K562 (cell line): ENCODE data around the gene EBNA1BP2. TPM values are rescaled to one million over a fixed set of nuclear protein-coding genes. Genes with fewer than 3 reads are reported as not detected.

ENCODE experiments used
- ATAC-seq: fragments of 200-7000 bp; cut with Tn5 transposase; 3 replicates; pipeline ENCODE4 v1.9.1; 2020; ENCODE audit warnings: moderate library complexity
- BruUV-seq: library from RNA; stranded (reverse); fragments of 400-500 nt; replicated peaks from 2 replicates; lab custom pipeline; 2021; lab: Mats Ljungman, UMichigan
- CTCF ChIA-PET: fragments of 300-600 bp; formaldehyde crosslinking; extraction: SDS; loops from one replicate; lab custom pipeline; 2021; ENCODE audit warnings: low intra/inter-chr PET ratio; lab: Yijun Ruan, JAX
- POLR2A ChIA-PET: fragments of 300-600, 350-650 bp; sonication (Branson Sonifier 250); formaldehyde crosslinking; extraction: SDS; loops from one replicate; lab custom pipeline; 2021; ENCODE audit warnings: antibody characterized with exemption, inconsistent platforms; lab: Yijun Ruan, JAX
- DNase-seq, 4 experiments: peaks; one replicate each; pipeline versions ENCODE4 v3.0.0 to v3.0.0-alpha.2; 2011 to 2018; ENCODE audit warnings: low spot score in 3 of 4, mixed read lengths in 3 of 4; ENCODE audit errors: extremely low read depth in 1 of 4
- FAIRE-seq: peaks from 2 replicates; lab custom pipeline; 2011; peaks lifted over from hg19 to GRCh38; lab: Jason Lieb, UNC
- H2AFZ ChIP-seq: 2 replicates; pipeline ENCODE4 v1.6.0; 2011; ENCODE audit warnings: low read depth, low read length, control low read depth, inconsistent platforms
- H3K27ac ChIP-seq: fragments of 200-600 bp; 3 replicates; pipeline ENCODE4 v1.8.0; 2011; ENCODE audit warnings: low read depth, mild to moderate bottlenecking, control low read depth, inconsistent platforms, low read length, moderate library complexity, mixed read lengths; ENCODE audit errors: extremely low read depth
- H3K27me3 ChIP-seq, 2 experiments: fragments of 300-600 bp in 1 of 2; 2 replicates in 1 of 2; 3 replicates in 1 of 2; pipeline versions ENCODE4 v1.6.0 to v1.8.0; 2011; ENCODE audit warnings: inconsistent platforms in 2 of 2, low read length in 2 of 2, mild to moderate bottlenecking in 1 of 2, mixed read lengths in 1 of 2, moderate library complexity in 1 of 2; ENCODE audit not compliant: control insufficient read depth in 2 of 2, insufficient read depth in 2 of 2
- H3K36me3 ChIP-seq: fragments of 300-600 bp; 3 replicates; pipeline ENCODE4 v1.8.0; 2011; ENCODE audit warnings: mild to moderate bottlenecking, low read length, inconsistent platforms; ENCODE audit not compliant: control insufficient read depth, insufficient read depth
- H3K4me1 ChIP-seq, 2 experiments: fragments of 200-600 bp in 1 of 2; replicated peaks in 1 of 2; 2 replicates in 1 of 2; 3 replicates in 1 of 2; pipeline versions ENCODE4 v1.5.1 to v1.8.0; 2011; ENCODE audit warnings: inconsistent platforms in 2 of 2, low read length in 2 of 2, mild to moderate bottlenecking in 1 of 2, mixed read lengths in 1 of 2, moderate library complexity in 1 of 2; ENCODE audit not compliant: control insufficient read depth in 2 of 2, insufficient read depth in 2 of 2
- H3K4me2 ChIP-seq: 2 replicates; pipeline ENCODE4 v1.6.1; 2011; ENCODE audit warnings: low read length, control low read depth, inconsistent platforms, mixed read lengths; ENCODE audit not compliant: insufficient read depth
- H3K4me3 ChIP-seq: fragments of 200-600 bp; sonication (generic), shearing (Covaris generic); 2 replicates; pipeline ENCODE4 v1.5.1; 2016; ENCODE audit warnings: control low read depth, inconsistent platforms
- H3K79me2 ChIP-seq: fragments of 200-600 bp; 3 replicates; pipeline ENCODE4 v1.8.0; 2011; ENCODE audit warnings: low read length, inconsistent platforms; ENCODE audit not compliant: control insufficient read depth, insufficient read depth
- H3K9ac ChIP-seq, 2 experiments: 2 replicates each; pipeline versions ENCODE4 v1.6.0 to v1.6.1; 2011; ENCODE audit warnings: low read depth in 2 of 2, low read length in 2 of 2, control low read depth in 1 of 2, inconsistent platforms in 1 of 2, mild to moderate bottlenecking in 1 of 2, mixed read lengths in 1 of 2; ENCODE audit not compliant: insufficient read depth in 1 of 2
- H3K9me1 ChIP-seq: one replicate; pipeline ENCODE4 v1.6.0; 2011; ENCODE audit warnings: inconsistent platforms, mild to moderate bottlenecking, low read length, moderate library complexity; ENCODE audit not compliant: control insufficient read depth, insufficient read depth
- H3K9me3 ChIP-seq: replicated peaks from 2 replicates; pipeline ENCODE4 v1.5.1; 2011; ENCODE audit warnings: low read depth, low read length, inconsistent platforms; ENCODE audit not compliant: control insufficient read depth, insufficient read depth
- H4K20me1 ChIP-seq: replicated peaks from 2 replicates; pipeline ENCODE4 v1.6.1; 2011; ENCODE audit warnings: low read length, inconsistent platforms, mixed read lengths; ENCODE audit not compliant: control insufficient read depth, insufficient read depth
- ARNT ChIP-seq, 2 experiments: fragments of 450-650 bp; IDR thresholded peaks; 2 replicates each; pipeline ENCODE4 v1.6.1; 2016; ENCODE audit warnings: mild to moderate bottlenecking in 1 of 2
- FOXA3 ChIP-seq, 2 experiments: fragments of 450-650 bp in 1 of 2; sonication (generic) in 1 of 2; formaldehyde crosslinking; IDR thresholded peaks in 1 of 2; conservative IDR thresholded peaks in 1 of 2; 2 replicates each; pipeline versions ENCODE4 v1.4.0 to v1.8.0; 2020 to 2022; ENCODE audit warnings: mild to moderate bottlenecking in 2 of 2, missing genetic modification reagents in 1 of 2
- JUN ChIP-seq, 2 experiments: sonication (generic) in 1 of 2; formaldehyde crosslinking in 1 of 2; IDR thresholded peaks; 2 replicates each; pipeline versions ENCODE4 v1.6.1 to v1.8.0; 2012 to 2022; ENCODE audit warnings: borderline replicate concordance in 2 of 2, mild to moderate bottlenecking in 2 of 2, improper control_type of control experiment in 1 of 2, low read depth in 1 of 2, low read length in 1 of 2, missing genetic modification reagents in 1 of 2
- NFATC3 ChIP-seq: fragments of 450-650 bp; IDR thresholded peaks from 2 replicates; pipeline ENCODE4 v1.6.1; 2017; ENCODE audit warnings: mild to moderate bottlenecking
- NR1H2 ChIP-seq: sonication (generic); formaldehyde crosslinking; IDR thresholded peaks from 2 replicates; pipeline ENCODE4 v1.4.0; 2020; ENCODE audit warnings: mild to moderate bottlenecking, missing genetic modification reagents
- PHF20 ChIP-seq: fragments of 450-650 bp; IDR thresholded peaks from 2 replicates; pipeline ENCODE4 v1.6.1; 2018; ENCODE audit not compliant: partially characterized antibody
- SPI1 ChIP-seq: IDR thresholded peaks from 2 replicates; pipeline ENCODE4 v1.6.1; 2011; ENCODE audit warnings: low read depth, low read length, control low read depth, borderline replicate concordance
- SRF ChIP-seq, 2 experiments: fragments of 250-450, 450-650 bp in 1 of 2; sonication (Bioruptor Pico) in 1 of 2; sonication (generic) in 1 of 2; formaldehyde crosslinking; IDR thresholded peaks; 2 replicates each; pipeline versions ENCODE4 v1.5.0 to v1.5.1; 2020 to 2022; ENCODE audit warnings: mild to moderate bottlenecking in 1 of 2, missing genetic modification reagents in 1 of 2
- VEZF1 ChIP-seq: fragments of 200-800 bp; sonication (Bioruptor generic); IDR thresholded peaks from 2 replicates; pipeline ENCODE4 v1.6.1; 2017; ENCODE audit warnings: missing genetic modification characterization, missing compliant biosample characterization
- ZBTB8A ChIP-seq: fragments of 450-650 bp; IDR thresholded peaks from 2 replicates; pipeline ENCODE4 v1.6.1; 2018; ENCODE audit warnings: mild to moderate bottlenecking, moderate library complexity; ENCODE audit not compliant: partially characterized antibody
- WGBS: fragments of 100-300 bp; shearing (Covaris generic); methylation state at CpG from one replicate; pipeline ENCODE4 v1.1.6; 2016; ENCODE audit warnings: low coverage, mixed read lengths; ENCODE audit not compliant: insufficient coverage; ENCODE audit errors: missing lambda C conversion rate; 5-methylcytosine and 5-hydroxymethylcytosine counted together
- in situ Hi-C: fragments of 300-500 bp; cut with MboI; formaldehyde crosslinking; loops from 4 replicates; pipeline ENCODE4 v1.15.0; 2018; ENCODE audit warnings: inconsistent platforms, mixed read lengths
- intact Hi-C: fragments of 100-400 bp; cut with micrococcal nuclease; formaldehyde crosslinking; loops from 2 replicates; pipeline ENCODE4 v1.14.2; 2022
- polyA plus RNA-seq, 8 experiments: library from polyadenylated mRNA; depleted of rRNA in 4 of 8; stranded (reverse) in 5 of 8; unstranded in 3 of 8; fragments of >200 nt; fragmentation: Nextera tagmentation in 2 of 8; fragmentation: Illumina TruSeq in 1 of 8; extraction: Ambion mirVana in 2 of 8; extraction: Trizol in 1 of 8; gene quantifications; 2 replicates each; pipeline versions ENCODE4 v1.2.1 to v1.2.3, GENCODE V29; 2011 to 2014; ENCODE audit warnings: inconsistent platforms in 1 of 8, missing spikeins in 1 of 8
- total RNA-seq, 7 experiments: library from RNA; depleted of rRNA in 6 of 7; stranded (reverse); fragments of >200 nt in 6 of 7; fragmentation: Illumina TruSeq in 2 of 7; extraction: Trizol in 2 of 7; gene quantifications; 2 replicates each; pipeline versions ENCODE4 v1.2.1 to v1.2.3, GENCODE V29; 2011 to 2021; ENCODE audit warnings: low replicate concordance in 1 of 7
- TF ChIP-seq, protein P1 (sequence below): fragments of 450-650 bp; IDR thresholded peaks from 2 replicates; pipeline ENCODE4 v1.6.1; 2014; ENCODE audit warnings: low read depth, mild to moderate bottlenecking, moderate library complexity, borderline replicate concordance
- TF ChIP-seq, protein P2 (sequence below), 2 experiments: fragments of 450-650 bp; IDR thresholded peaks; 2 replicates each; pipeline ENCODE4 v1.6.1; 2016
- TF ChIP-seq, protein P3 (sequence below): sonication (generic); formaldehyde crosslinking; IDR thresholded peaks from 2 replicates; pipeline ENCODE4 v1.8.1; 2022; ENCODE audit warnings: missing genetic modification reagents

EBNA1BP2 gene
- total and polyA plus RNA-seq, 9 of the 15 experiments (the other 6 are each of a cell fraction or from before 2014, with no cell fraction given), result 95.2 to 349 (median 249) TPM

- no peak for TF ChIP-seq NFATC3
- TF ChIP-seq, all 486 proteins: peak for 0
Observed at GRCh38 chr1:43174873-43175272, 2.8 kb upstream of the EBNA1BP2 start (continued).

DNA sequence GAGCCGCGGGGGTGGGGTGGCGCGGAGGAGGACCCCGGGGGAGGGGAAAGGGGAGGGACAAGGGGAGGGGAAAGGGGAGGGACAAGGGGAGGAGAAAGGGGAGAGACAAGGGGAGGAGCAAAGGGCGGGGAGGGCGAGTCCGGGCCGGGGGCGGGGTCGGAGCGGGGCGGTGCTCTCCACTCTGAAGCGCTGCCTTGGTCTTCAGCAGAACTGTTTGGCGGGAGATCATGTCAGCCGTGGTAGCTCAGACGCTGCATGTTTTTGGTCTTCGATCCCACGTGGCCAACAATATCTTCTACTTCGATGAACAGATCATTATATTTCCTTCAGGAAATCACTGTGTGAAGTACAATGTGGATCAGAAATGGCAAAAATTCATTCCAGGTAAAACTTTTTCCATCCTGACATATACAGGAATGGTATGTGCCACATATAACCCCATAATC, 460 bp upstream of the EBNA1BP2 start:
- in situ Hi-C loops, result no loop called here
- no peak for FAIRE-seq
- DNase-seq, result peak; percentile 91 to 98 (median 98)
- H3K27ac ChIP-seq, result no peak overlapping the region; the same call in 2 of the 3 replicates
- peak overlapping the region; percentile 84 to 97; a peak in 2 of 4 replicates for H3K9ac ChIP-seq
- BruUV-seq, result no TSS peak
- H3K27me3 ChIP-seq, result peaks cover 9 to 15% of the 10 kb centered on the region in 2 experiments; a peak in 3 of 5 replicates
- H3K4me1 ChIP-seq, result peaks cover 8 to 10% of the 10 kb centered on the region in 2 experiments; a peak in 4 of 5 replicates
- peaks cover 34% of the 10 kb centered on the region for H3K36me3 ChIP-seq
- intact Hi-C loops, result no loop called here
- peak; percentile 93 for ATAC-seq
- H3K9me1 ChIP-seq, result no peaks in the 10 kb centered on the region
- H3K9me3 ChIP-seq, result no peaks in the 10 kb centered on the region; the same call in 1 of the 2 replicates
- peak overlapping the region; percentile 83 for H3K4me3 ChIP-seq
- 4% methylated on average over 7 of the region's 20 CpGs for WGBS
- peaks cover 26% of the 10 kb centered on the region for H3K79me2 ChIP-seq
- peak overlapping the region; percentile 98 for H3K4me2 ChIP-seq
- POLR2A ChIA-PET, result interaction anchor here (0.7 to 2.6 kb wide), 7 partner anchors 8 to 224 kb away, joined by 3 to 21 read pairs (median 5); no protein-coding TSS in a partner anchor
- H4K20me1 ChIP-seq, result no peaks in the 10 kb centered on the region
- peak overlapping the region; percentile 90 for H2AFZ ChIP-seq
- CTCF ChIA-PET, result no interaction called here
- TF ChIP-seq SPI1 (no peak), JUN (IDR thresholded peaks at IDR 0.05; ENCODE audit: borderline replicate concordance, low read depth, low read length) (0 out of 2 replicates have a peak, but pooled peaks have one; percentile 35), JUN (CRISPR knock-in tag; IDR thresholded peaks at IDR 0.05; ENCODE audit: borderline replicate concordance) (no peak), PHF20 (no peak), NR1H2 (CRISPR knock-in tag) (0 out of 2 replicates have a peak, but pooled peaks have one; percentile 63), ZBTB8A (no peak), VEZF1 (CRISPR knock-in tag) (peak; percentile 54), ARNT (IDR thresholded peaks at IDR 0.05) (0 out of 4 replicates have a peak, but pooled peaks have one; percentile 11 to 69), FOXA3 (CRISPR knock-in tag; conservative IDR thresholded peaks at IDR 0.05 in 1 of 2, IDR thresholded peaks at IDR 0.05 in 1 of 2) (peak in 1 of 2 experiments; percentile 83; a peak in 2 of 4 replicates), SRF (CRISPR knock-in tag; IDR thresholded peaks at IDR 0.05) (peak in 1 of 2 experiments; percentile 52; a peak in 1 of 4 replicates)
- TF ChIP-seq, protein P1, sequence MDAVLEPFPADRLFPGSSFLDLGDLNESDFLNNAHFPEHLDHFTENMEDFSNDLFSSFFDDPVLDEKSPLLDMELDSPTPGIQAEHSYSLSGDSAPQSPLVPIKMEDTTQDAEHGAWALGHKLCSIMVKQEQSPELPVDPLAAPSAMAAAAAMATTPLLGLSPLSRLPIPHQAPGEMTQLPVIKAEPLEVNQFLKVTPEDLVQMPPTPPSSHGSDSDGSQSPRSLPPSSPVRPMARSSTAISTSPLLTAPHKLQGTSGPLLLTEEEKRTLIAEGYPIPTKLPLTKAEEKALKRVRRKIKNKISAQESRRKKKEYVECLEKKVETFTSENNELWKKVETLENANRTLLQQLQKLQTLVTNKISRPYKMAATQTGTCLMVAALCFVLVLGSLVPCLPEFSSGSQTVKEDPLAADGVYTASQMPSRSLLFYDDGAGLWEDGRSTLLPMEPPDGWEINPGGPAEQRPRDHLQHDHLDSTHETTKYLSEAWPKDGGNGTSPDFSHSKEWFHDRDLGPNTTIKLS, result peak; percentile 74; the same call in 1 of the 2 replicates
- TF ChIP-seq, protein P2, sequence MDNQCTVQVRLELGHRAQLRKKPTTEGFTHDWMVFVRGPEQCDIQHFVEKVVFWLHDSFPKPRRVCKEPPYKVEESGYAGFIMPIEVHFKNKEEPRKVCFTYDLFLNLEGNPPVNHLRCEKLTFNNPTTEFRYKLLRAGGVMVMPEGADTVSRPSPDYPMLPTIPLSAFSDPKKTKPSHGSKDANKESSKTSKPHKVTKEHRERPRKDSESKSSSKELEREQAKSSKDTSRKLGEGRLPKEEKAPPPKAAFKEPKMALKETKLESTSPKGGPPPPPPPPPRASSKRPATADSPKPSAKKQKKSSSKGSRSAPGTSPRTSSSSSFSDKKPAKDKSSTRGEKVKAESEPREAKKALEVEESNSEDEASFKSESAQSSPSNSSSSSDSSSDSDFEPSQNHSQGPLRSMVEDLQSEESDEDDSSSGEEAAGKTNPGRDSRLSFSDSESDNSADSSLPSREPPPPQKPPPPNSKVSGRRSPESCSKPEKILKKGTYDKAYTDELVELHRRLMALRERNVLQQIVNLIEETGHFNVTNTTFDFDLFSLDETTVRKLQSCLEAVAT (IDR thresholded peaks at IDR 0.05), result no peak
- TF ChIP-seq, protein P3, sequence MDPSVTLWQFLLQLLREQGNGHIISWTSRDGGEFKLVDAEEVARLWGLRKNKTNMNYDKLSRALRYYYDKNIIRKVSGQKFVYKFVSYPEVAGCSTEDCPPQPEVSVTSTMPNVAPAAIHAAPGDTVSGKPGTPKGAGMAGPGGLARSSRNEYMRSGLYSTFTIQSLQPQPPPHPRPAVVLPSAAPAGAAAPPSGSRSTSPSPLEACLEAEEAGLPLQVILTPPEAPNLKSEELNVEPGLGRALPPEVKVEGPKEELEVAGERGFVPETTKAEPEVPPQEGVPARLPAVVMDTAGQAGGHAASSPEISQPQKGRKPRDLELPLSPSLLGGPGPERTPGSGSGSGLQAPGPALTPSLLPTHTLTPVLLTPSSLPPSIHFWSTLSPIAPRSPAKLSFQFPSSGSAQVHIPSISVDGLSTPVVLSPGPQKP (CRISPR knock-in tag), result no peak
